NOMO-1 treated with DMSO at 0.1 percent for 48 hours (cell line): Measurements from ENCODE around the gene ROM1.
A peak's percentile ranks its signal among the peaks of the same experiment; 100 is the strongest.
"Not testable (repeated sequence)": the region's sequence is repeated elsewhere in the genome, so short reads cannot be mapped to it uniquely, and the experiment has no call there.

Experiments used
- DNase-seq: peaks from one replicate; lab custom pipeline; 2025; ENCODE audit not compliant: unreplicated experiment; lab: John Stamatoyannopoulos, UW

ROM1 gene

DNA sequence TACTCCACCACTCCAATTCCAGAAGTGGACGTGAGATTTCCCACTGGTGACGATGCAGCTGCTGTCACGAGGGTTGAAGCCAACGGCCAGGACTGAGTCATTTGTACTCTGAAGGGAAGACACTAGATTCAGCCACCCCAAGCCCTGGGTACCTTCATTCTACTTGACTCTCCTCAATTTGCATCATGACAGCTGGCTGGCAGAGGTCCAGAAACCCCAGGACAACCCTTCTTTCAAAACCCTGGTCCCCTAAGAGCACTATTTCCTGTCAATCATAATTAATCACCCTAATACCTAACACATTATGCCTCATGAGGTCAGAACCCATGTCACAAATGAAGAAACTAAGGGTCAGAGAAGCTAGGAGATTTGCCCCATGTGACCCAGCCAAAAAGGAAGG, 5.3 kb upstream of the ROM1 start:
- no peak for DNase-seq

DNA sequence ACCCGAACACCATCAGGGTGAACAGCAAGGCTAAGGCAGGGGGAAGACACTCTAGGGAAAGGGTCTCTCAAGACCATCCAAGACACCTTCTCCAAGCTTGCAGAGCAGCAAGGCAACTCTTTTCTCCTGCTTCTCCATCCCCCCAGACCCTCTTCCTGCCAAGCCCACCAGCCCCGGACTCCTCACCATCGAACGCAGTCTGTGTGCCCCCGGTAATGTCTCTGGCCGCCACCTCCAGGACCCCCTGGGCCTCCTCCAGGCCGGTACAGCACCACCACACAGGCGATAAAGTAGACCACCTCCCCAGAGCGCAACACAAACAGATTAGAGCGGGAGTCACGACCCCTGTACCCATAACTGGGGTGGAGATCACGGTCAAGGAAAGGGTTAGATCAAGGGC, 4.3 kb upstream of the ROM1 start:
- no peak for DNase-seq

DNA sequence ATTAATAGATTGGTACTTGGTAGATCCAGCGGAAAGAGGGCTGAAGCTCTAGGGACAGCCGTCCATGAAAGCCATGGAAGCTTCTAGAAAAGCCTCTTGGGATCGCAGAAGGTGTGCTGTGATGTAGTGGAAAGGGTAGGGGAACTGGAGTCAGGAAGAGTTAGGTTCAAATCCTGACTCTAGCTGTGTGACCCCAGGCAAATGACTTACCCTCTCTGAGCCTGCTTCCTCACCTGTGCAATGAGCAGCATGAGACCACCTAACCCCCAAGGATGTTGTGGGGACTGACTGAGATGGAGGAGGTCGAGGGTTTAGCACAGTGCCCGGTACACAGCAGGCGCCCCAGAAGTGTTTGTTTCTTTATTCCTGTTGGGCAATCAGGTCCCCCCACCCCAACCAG, 2.7 kb upstream of the ROM1 start:
- no peak for DNase-seq

DNA sequence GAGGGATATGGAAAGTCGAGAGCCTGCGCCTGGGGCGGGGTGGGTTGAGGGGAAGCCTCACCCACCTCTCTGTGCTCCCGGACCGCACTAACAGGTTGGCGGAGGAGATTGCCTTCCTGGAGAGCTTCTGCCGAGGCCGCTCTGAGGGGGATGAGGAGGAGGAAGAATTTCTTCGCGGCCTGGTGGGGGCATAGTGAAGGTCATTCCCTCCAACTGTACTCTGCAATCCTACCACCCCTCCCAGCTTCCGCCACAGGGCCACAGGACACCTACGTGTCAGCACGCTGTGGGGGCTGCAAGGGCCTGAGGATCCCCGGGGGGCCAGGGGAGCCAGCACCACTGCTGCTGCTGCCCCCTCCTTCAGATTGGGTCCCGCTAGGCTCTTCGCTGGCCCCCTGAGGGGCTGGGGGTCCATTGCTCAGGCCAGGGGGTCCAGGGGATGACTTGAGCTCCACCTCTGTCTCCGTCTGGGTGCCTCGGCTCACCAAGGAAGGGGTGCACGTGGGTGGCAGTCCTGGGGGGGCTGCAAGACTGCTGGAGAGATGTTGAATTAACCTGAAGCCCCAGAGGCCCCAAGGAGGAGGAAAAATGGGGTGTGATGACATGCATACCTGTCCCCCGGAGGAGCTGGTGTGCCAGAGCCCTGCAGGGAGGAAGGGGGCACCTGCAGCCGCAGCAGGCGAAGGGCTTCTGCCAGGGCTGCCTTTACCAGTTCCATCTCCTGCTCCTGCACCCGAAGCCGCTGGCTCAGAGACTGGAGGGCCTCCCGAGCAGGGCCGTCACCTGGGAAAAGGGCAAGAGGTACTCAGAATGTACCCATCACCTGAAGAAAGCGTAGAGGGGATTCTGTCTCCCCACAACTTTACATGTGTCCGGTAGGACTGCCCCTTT, 2.0 kb upstream of the ROM1 start:
- DNase-seq, result no peak

DNA sequence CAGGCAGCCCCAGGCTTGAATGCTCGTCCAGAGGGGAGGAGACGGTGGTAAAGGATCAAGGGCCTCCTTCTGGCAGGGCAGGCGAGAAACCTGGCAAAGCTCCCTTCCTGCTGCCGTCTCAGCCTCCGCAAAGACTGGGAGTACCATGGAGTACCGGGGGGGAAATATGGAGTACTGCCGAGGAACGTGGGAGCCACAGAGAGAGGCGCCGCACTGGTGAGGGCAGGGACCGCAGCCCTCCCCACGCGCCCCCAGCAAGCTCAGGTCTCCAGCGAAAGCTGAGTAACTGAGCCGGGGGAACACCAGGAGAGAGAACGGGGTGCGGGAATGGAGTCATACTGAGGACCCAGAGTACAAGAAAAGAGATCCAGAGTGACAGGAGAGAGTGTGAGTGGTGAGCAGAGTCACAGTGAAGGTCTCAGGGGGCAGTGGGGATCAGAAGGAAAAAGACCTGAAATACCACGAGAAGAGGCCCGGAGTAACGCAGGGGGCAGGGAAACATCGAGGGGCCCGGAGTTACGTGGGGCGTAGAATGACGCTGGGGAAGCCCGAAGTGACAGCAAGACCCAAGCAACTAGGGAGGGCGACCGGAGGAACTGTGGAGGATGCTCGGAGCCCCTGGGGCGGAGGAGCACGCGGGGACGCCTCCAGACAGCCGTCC, 1.2 kb upstream of the ROM1 start:
- peak; percentile 34 for DNase-seq

DNA sequence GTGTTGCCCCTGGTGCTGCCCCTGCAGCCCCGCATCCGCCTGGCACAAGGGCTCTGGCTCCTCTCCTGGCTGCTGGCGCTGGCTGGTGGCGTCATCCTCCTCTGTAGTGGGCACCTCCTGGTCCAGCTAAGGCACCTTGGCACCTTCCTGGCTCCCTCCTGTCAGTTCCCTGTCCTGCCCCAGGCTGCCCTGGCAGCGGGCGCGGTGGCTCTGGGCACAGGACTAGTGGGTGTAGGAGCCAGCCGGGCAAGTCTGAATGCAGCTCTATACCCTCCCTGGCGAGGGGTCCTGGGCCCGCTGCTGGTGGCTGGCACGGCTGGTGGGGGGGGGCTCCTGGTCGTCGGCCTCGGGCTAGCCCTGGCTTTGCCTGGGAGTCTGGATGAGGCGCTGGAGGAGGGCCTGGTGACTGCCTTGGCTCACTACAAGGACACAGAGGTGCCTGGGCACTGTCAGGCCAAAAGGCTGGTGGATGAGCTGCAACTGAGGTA, 278 bp downstream of the ROM1 start:
- no peak for DNase-seq

DNA sequence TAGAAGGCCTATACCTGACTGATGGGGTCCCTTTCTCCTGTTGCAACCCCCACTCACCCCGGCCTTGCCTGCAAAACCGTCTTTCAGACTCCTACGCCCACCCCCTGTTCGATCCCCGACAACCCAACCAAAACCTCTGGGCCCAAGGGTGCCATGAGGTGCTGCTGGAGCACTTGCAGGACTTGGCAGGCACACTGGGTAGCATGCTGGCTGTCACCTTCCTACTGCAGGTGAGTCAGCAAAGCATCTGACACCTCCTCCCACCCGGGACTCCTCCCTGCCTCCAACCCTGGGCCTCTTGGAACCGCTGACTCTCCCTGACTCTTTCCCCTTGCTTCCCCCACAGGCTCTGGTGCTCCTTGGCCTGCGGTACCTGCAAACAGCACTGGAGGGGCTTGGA, 1.2 kb downstream of the ROM1 start:
- DNase-seq, result no peak

DNA sequence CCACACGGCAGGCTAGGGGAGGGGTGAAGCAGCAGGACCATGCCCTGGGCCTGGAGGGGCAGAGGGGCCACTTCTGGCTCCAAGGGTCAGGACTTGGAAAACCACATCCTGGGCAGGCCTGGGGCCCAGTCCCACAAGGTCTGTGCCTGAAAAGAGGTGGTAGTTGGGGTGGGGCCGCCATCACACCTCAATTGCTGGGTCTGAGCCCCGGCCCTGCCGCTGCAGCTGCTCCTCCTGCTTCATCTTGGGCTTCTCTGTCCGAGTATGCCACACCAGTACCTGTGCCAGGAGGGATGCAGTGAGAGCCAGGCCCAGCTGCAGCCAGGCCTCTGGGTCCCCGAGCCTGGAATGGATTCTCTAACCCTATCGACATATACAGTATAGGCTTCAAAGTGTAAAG, 2.5 kb downstream of the ROM1 start:
- no peak for DNase-seq

DNA sequence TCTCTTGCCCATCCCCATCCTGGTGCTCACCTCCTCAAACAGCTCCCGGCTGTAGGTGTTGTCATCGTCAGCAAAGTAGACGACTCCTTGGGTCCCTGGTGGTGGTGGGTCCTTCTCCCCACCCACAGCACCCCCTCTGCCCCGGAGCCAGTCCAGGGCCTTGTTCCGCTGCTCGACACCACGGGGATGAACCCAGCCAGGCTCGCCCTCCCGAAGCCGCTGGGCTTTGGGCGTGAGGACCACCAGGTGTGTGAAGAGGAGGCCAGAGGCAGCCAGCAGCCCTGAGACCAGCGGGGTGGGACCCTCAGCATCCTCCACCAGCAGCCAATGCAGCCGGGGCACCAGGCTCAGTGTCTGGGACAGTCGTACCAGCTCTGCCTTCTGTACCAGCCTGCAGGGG, 3.9 kb downstream of the ROM1 start:
- DNase-seq, result not testable (repeated sequence)

DNA sequence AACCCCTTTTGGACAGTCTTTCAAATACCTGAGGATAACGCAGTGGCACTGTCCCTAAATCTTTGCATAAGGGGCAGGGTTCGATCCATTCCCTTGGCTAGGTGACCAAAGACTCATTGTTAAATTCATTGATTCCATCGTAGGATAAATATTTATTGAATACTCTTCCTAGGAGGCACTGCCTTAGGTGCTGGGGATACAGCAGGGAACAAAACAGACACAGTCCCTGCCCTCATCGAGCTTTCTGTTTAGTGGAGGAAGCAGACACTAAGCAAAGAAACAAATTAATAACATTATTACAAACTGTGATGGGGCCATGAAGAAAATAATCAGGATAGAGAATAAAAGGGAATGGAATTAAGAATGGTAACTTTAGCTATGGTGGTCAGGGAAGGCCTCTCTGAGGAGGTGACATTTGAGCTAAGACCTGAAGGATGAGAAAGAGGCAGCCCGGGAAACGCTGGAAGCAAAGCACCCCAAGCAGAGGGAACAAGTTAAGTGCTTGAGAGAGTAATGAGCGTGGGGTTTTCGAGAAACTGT, 8.0 kb downstream of the ROM1 start:
- DNase-seq, result no peak

DNA sequence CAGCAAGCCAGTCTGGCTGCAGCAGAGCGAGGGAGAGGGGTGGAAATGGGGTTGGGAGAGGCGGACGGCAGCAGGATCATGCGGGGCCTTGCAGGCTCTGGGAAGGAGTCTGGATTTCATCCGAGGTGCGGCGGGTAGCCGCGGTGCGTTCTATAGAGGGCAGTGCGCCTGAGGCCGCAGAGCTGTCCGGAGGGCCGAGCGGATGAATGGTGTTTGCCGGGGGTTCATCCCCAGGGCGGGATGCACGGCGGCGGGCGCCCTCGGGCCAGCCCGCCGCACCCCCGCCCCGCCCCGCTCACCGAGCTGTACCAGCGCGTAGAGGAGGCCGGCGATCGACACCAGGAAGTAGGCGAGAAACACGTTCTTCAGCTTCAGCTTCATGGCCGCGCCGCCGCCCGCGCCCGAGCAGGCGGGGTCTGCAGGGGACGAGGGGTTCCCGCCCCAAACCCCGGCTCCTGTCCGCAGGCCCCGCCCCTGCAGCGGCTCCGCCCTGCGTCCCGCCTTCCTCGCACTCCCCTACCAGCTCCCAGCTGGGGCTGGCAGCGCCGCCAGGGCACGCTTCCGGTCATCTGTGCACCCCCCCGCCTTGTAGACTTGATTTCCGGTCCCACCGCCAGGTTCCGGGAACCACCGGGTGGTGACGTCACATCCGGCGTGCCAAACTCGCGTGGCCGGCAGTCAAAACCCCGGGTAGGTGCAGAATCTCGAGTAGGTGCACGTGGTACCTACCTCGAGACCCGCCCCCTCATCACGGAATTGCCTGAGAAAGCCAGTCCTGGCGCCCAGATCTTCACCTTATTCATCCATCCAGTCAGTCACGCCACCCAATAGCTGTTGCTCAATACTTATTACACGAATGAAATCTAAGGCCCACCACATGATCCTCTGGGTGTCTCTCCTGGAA, 8.8 kb downstream of the ROM1 start, which contains the start of gene B3GAT3:
Gene B3GAT3, minus strand, starts transcription at position 420 of the 904 bp plus-strand sequence. Its CDS starts 39 bp downstream, at position 381.
- peak; percentile 97 for DNase-seq

DNA sequence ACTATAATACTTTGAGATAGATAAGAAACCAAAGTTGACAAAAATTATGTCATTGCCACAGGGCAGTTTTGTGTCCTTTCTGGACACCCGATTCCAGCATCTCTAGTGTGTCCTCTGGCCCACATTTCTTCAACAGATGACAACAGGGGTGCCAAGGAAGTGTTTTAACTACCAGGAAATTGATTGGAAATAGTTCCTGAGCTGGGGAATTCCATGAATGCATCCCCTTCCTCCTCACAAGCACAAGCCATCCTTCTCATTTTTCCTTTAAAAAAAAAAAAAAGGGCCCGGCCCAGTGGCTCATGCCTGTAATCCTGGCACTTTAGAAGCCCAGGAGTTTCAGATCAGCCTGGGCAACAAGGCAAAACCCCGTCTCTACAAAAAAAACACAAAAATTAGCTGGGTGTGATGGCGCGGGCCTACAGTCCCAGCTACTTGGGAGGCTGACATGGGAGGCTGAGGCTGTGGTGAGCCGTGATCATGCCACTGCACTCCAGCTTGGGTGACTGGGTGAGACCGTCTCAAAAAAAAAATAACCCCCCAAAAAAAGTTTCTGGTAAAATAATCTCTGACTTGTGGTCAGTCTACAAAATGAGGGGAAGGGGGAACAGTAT, 9.5 kb downstream of the ROM1 start:
- no peak for DNase-seq

DNA sequence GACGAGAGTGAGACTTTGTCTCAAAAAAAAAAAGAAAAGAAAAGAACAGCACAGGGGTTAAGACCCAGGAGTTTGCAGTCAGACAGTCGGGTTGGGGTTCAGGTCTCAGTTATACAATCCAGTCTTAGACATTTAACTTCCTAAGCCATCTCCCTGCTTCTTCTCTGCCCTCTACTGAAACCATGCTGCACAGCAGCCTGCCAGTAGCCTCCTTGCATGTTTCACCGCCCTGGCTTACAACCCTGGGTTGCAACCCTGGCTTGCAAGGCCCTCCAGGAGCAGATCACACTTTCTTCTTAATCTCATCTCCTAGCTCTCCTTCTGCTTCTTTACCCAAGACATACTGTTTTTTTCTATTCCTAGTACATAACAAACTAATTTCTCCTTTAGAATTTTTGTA, 14.7 kb downstream of the ROM1 start:
- DNase-seq, result no peak

DNA sequence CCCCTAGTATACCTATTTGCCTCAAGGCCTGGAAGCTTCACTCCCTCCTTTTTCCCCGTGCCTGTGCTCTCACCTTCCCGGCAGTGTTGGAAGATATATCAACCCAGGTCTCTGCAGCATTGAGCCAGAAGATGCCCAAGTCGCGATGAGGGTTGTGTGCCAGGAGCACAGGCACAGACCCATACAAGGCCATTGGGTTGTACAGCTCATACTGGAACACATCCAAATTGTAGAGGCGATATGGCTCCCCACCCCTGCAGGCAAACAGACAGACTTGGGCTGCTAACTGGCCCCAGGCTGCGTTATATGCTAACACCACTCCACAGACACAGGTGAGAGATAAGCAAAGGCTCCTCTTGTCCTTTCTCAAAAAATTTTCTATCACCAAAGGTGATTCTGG, 19.4 kb downstream of the ROM1 start:
- no peak for DNase-seq

DNA sequence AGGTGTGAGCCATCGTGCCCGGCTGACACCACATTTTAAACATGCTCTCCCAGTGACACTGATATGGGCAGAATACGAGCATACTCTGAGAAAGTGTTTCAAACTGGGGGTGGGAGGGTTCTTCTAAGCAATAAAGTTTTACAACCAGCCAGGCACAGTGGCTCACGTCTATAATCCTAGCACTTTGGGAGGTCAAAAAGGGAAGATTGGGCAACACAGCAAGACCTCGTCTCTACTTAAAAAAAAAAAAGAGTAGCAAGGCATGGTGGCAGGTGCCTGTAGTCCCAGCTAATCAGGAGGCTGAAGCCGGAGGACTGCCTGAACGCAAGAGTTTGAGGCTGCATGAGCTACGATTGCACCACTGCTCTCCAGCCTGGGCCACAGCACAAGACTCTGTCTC, 31.2 kb downstream of the ROM1 start:
- DNase-seq, result no peak

DNA sequence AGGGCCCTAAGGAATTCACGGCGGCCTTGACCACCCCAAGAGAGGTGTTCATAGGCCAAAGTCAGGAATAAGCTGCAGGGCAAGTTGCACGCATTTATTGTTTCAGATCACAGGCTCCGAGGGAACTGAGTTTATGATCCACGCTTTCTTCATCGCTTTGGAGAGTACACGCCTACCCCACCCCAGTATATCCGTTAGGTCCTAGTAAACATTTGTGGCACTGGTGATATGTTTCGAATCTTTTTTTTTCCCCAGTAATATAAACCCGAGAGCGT, 32.6 kb downstream of the ROM1 start:
- no peak for DNase-seq

DNA sequence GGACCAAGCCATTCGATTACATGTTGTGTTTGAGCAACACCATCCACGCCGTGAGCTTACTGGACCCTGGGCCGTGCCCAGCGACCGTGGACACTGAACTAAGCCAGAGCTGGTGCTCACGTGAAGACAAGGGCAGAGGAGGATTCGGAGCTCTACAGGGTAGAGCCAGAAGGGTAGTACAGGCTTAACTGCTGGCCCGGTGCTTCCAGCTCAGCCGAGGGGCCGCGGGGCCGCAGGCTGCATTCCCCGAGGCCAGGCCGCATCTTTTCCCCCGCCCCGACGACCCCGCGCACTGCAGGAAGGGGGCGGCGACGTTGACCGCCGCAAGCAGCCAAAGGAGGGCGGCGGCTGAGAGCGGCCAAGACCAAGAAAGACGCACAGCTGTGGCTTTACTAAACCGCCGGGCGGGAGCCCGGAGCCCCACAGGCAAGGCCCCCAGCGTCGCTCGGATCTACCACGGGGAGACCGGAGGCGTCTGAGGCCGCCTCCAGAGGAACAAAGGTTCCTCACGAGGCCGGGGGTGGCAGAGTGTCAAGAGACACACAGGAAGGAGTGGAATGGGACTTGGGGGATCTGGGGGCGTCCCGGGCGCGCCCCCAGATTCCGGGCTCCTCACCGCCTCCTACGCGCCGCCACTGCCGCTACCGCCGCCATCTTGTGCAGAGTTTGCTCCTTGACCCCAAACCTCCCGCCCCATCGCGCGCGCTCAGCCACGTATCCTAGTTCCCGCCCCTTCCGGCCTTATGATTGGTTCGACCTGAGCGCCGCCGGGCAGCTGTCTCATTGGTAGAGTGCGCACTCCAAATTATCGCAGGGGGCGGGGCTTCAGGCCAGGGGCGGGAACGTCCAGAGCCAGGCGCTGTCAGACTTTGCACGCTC, 33.1 kb downstream of the ROM1 start, which contains the start of gene GANAB:
Gene GANAB, minus strand, starts transcription at position 668 of the 879 bp plus-strand sequence. Its CDS starts 14 bp downstream, at position 654.
- peak; percentile 99 for DNase-seq

DNA sequence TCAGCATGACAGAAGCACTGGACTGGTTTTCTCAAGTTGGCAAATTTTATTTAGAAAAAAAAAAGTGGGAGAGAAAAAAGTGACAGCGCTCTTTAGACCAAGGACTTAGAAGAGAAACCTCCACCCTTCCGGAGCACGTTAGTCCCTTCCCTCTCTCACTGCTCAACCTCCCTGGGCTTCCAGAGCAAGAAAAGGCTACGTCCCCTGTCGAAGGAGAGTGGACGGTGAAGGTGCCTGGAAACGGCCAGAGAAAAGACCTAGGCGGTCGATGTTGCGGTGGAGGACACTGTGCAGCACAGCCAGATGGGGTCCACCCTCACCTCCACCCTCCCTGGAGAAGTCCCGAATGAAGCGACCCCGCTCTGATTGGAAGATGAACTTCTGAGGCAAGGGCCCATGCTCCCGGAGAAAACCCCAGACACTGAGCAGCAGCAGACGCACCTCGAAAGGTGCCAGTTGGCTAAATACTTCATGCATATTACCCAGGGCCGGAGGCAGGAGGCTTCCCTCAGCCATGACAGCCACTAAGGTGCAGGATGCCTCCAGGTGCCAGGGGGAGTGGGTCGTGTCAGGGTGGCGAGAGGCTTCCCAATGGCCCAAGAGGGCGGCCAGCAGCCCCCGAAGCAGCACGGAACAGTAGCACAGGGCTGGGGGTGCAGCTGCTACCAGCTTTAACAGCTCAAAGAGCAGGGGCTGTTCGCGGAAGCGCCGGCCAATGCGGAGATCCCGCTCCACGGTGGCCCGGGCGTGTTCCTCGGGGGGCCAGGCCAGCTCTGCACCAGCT, 34.0 kb downstream of the ROM1 start:
- no peak for DNase-seq

DNA sequence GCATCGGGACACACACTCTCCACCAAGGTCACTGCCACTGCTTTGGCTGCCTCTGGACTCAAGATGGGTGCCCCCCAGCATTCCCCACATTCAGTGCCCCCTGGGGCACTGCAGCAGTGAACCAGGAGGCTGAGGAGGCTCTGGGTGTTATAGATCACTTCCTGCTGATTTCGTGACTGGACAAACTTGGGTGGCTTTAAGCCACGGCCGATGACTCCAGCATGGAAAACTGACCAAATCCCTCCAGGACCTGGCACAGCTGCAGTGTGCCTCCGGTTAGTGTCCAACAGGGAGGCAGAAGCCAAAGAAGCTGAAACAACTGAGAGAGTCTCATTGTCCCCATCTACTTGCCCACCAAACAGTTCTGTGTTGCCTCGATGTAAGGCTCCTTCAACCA, 34.5 kb downstream of the ROM1 start:
- no peak for DNase-seq
